ENCODE data around the gene ARL3.
"Not testable (repeated sequence)": the region's sequence is repeated elsewhere in the genome, so short reads cannot be mapped to it uniquely, and the experiment has no call there.

The ARL3 gene

DNA sequence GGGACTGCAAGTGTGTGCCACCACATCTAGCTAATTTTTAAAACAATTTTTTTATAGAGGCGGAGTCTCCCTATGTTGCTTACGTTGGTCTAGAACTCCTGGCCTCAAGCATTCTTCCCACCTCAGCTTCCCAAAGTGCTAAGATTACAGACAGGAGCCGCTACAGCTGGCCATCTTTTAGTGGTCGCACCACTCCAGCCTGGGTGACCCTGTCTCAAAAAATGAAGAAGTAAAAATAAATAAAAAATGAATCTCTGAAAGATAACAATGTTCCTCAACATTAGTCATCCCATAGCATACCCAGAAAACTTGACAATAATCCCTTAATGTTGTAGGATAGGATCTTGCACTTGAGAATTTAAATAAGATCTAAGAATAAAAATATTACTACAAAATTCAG, 47.8 kb upstream of the ARL3 start:
- ATAC-seq (ENCODE audit: insufficient read depth, low read depth) (no peak), DNase-seq (no peak)
- Histone ChIP-seq H3K79me2 (ENCODE audit: insufficient read depth, low read length) (peaks cover 68% of the 10 kb centered on the region), H4K20me1 (ENCODE audit: insufficient read depth, low read length) (peaks cover 3% of the 10 kb centered on the region; the same call in 1 of the 2 replicates), H3K4me3 (ENCODE audit: low read depth in 1 of 2, low read length in 2 of 2) (no peak overlapping the region), H3K27ac (ENCODE audit: low read length) (no peak overlapping the region), H3K9me3 (ENCODE audit: insufficient read depth, low read length, severe bottlenecking) (no peaks in the 10 kb centered on the region), H2AFZ (ENCODE audit: low read depth, low read length) (no peak overlapping the region), H3K4me1 (ENCODE audit: insufficient read depth, low read length) (peaks cover 13% of the 10 kb centered on the region), H3K27me3 (ENCODE audit: insufficient read depth, low read length, poor library complexity) (no peaks in the 10 kb centered on the region), H3K36me3 (ENCODE audit: insufficient read depth, low read length) (peaks cover 10% of the 10 kb centered on the region; the same call in 1 of the 2 replicates), H3K9ac (ENCODE audit: low read depth, low read length) (no peak overlapping the region), H3K4me2 (ENCODE audit: insufficient read depth, low read length) (no peak overlapping the region)
- no peak for TF ChIP-seq EZH2 (IDR thresholded peaks at IDR 0.05; ENCODE audit: borderline replicate concordance, low read depth, low read length, severe bottlenecking)
- TF ChIP-seq, protein P1, sequence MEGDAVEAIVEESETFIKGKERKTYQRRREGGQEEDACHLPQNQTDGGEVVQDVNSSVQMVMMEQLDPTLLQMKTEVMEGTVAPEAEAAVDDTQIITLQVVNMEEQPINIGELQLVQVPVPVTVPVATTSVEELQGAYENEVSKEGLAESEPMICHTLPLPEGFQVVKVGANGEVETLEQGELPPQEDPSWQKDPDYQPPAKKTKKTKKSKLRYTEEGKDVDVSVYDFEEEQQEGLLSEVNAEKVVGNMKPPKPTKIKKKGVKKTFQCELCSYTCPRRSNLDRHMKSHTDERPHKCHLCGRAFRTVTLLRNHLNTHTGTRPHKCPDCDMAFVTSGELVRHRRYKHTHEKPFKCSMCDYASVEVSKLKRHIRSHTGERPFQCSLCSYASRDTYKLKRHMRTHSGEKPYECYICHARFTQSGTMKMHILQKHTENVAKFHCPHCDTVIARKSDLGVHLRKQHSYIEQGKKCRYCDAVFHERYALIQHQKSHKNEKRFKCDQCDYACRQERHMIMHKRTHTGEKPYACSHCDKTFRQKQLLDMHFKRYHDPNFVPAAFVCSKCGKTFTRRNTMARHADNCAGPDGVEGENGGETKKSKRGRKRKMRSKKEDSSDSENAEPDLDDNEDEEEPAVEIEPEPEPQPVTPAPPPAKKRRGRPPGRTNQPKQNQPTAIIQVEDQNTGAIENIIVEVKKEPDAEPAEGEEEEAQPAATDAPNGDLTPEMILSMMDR (IDR thresholded peaks at IDR 0.05; ENCODE audit: borderline replicate concordance, extremely low read depth, low read length, poor library complexity, severe bottlenecking), result no peak

DNA sequence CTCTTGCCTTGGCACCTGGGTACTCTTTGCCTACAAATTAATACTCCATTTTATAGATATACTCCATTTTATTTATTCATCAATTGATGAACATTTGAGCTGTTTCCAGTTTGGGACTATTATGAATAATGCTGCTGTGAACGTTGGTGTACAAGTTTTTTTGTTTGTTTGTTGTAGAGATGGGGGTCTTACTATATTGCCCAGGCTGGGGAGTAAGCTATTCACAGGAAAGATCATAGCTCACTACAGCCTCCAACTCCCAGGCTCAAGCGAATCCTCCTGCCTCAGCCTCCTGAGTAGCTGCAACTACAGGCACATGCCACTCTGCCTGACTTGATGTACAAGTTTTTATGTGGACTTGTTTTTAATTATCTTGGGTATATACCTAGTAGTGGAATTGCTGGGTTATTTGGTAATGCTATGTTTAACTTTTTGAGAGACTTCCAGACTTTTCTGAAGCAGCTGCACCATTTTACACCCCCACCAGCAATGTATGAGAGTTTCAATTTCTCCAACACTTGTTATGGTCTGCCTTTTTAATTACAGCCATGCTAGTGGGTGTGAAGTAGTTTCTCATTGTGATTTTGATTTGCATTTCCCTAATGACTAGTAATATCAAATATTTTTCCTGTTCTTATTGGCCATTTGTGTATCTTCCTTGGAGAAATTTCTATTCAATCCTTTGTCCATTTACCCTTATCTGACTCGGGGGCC, 45.5 kb upstream of the ARL3 start:
- Histone ChIP-seq H3K4me2 (ENCODE audit: insufficient read depth, low read length) (no peak overlapping the region), H3K9ac (ENCODE audit: low read depth, low read length) (no peak overlapping the region), H3K79me2 (ENCODE audit: insufficient read depth, low read length) (peaks cover 73% of the 10 kb centered on the region), H3K27me3 (ENCODE audit: insufficient read depth, low read length, poor library complexity) (no peaks in the 10 kb centered on the region), H3K4me1 (ENCODE audit: insufficient read depth, low read length) (peaks cover 9% of the 10 kb centered on the region), H3K27ac (ENCODE audit: low read length) (no peak overlapping the region), H3K36me3 (ENCODE audit: insufficient read depth, low read length) (peaks cover 6% of the 10 kb centered on the region; the same call in 1 of the 2 replicates), H3K4me3 (ENCODE audit: low read depth in 1 of 2, low read length in 2 of 2) (no peak overlapping the region), H4K20me1 (ENCODE audit: insufficient read depth, low read length) (peaks cover 3% of the 10 kb centered on the region; the same call in 1 of the 2 replicates), H2AFZ (ENCODE audit: low read depth, low read length) (no peak overlapping the region), H3K9me3 (ENCODE audit: insufficient read depth, low read length, severe bottlenecking) (no peaks in the 10 kb centered on the region)
- no peak for TF ChIP-seq EZH2 (IDR thresholded peaks at IDR 0.05; ENCODE audit: borderline replicate concordance, low read depth, low read length, severe bottlenecking)
- TF ChIP-seq, protein P1 (IDR thresholded peaks at IDR 0.05; ENCODE audit: borderline replicate concordance, extremely low read depth, low read length, poor library complexity, severe bottlenecking), result no peak
- DNase-seq (no peak), ATAC-seq (ENCODE audit: insufficient read depth, low read depth) (no peak)

DNA sequence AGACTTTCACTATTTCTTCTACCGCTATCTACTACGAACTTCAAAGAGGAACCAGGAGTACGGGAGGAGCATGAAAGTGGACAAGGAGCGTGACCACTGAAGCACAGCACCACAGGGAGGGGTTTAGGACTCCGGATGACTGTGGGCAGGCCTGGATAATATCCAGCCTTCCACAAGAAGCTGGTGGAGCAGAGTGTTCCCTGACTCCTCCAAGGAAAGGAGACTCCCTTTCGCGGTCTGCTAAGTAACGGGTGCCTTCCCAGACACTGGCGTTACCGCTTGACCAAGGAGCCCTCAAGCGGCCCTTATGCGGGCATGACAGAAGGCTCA, 44.7 kb upstream of the ARL3 start:
- not testable (repeated sequence) for H4K20me1 ChIP-seq (ENCODE audit: insufficient read depth, low read length); H3K27ac ChIP-seq (ENCODE audit: low read length); ATAC-seq (ENCODE audit: insufficient read depth, low read depth)

DNA sequence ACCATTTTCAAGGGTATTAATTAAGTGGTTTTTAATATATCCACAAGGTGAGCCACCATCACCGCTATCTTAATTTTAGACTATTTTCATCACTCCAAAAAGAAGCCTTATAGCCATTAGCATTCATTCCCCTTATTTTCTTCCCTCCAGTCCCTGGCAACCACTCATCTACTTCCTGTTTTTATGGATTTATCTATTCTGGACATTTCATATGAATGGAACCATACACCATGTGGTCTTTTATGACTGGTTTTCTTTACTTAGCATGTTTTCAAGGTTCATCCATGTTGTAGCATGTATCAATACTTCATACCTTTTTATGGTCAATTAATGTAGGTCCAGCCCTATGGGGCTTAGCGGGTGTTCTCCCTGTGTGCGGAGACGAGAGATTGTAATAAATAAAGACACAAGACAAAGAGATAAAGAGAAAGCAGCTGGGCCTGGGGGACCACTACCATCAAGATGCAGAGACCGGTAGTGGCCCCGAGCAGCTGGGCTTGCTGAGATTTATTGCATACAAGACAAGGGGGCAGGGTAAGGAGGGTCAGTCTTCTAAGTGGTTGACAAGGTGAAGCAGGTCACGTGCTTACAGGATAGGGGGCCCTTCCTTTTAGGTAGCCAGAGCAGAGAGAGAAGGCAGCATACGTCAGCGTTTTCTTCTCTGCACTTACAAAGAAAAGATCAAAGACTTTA, 44.2 kb upstream of the ARL3 start:
- DNase-seq (no peak), ATAC-seq (ENCODE audit: insufficient read depth, low read depth) (no peak)
- Histone ChIP-seq H3K9ac (ENCODE audit: low read depth, low read length) (no peak overlapping the region), H3K9me3 (ENCODE audit: insufficient read depth, low read length, severe bottlenecking) (no peaks in the 10 kb centered on the region), H3K4me1 (ENCODE audit: insufficient read depth, low read length) (peaks cover 9% of the 10 kb centered on the region), H3K36me3 (ENCODE audit: insufficient read depth, low read length) (peaks cover 6% of the 10 kb centered on the region; the same call in 1 of the 2 replicates), H3K4me2 (ENCODE audit: insufficient read depth, low read length) (no peak overlapping the region), H3K4me3 (ENCODE audit: low read depth in 1 of 2, low read length in 2 of 2) (no peak overlapping the region), H3K27ac (ENCODE audit: low read length) (no peak overlapping the region), H4K20me1 (ENCODE audit: insufficient read depth, low read length) (peaks cover 4% of the 10 kb centered on the region; the same call in 1 of the 2 replicates), H3K27me3 (ENCODE audit: insufficient read depth, low read length, poor library complexity) (no peaks in the 10 kb centered on the region), H2AFZ (ENCODE audit: low read depth, low read length) (no peak overlapping the region), H3K79me2 (ENCODE audit: insufficient read depth, low read length) (peaks cover 75% of the 10 kb centered on the region)
- TF ChIP-seq, protein P1 (IDR thresholded peaks at IDR 0.05; ENCODE audit: borderline replicate concordance, extremely low read depth, low read length, poor library complexity, severe bottlenecking), result no peak
- no peak for TF ChIP-seq EZH2 (IDR thresholded peaks at IDR 0.05; ENCODE audit: borderline replicate concordance, low read depth, low read length, severe bottlenecking)

More for the DNA sequence above, 44.7 kb upstream of the ARL3 start:
- DNase-seq; H2AFZ ChIP-seq (ENCODE audit: low read depth, low read length); H3K9ac ChIP-seq (ENCODE audit: low read depth, low read length); H3K27me3 ChIP-seq (ENCODE audit: insufficient read depth, low read length, poor library complexity); H3K4me1 ChIP-seq (ENCODE audit: insufficient read depth, low read length); H3K9me3 ChIP-seq (ENCODE audit: insufficient read depth, low read length, severe bottlenecking); H3K4me2 ChIP-seq (ENCODE audit: insufficient read depth, low read length); H3K4me3 ChIP-seq (ENCODE audit: low read depth in 1 of 2, low read length in 2 of 2); H3K36me3 ChIP-seq (ENCODE audit: insufficient read depth, low read length): not testable (repeated sequence)
- H3K79me2 ChIP-seq (ENCODE audit: insufficient read depth, low read length), result peaks cover 74% of the 10 kb centered on the region

Measured in DND-41 (cell line).